Measurements from ENCODE around the gene GSTM4. TPM values are rescaled to one million over a fixed set of nuclear protein-coding genes. Genes with fewer than 3 reads are reported as not detected.

Gene GSTM4
- total RNA-seq, 1 experiment from 2014 or later: 24.6 TPM

- WGBS (ENCODE audit: extremely low coverage, insufficient read length, low lambda C conversion rate): no CpG with 5 or more reads among the region's 23 CpGs
Observed at GRCh38 chr1:109628540-109629321, 27.2 kb upstream of the GSTM4 start.

More at GRCh38 chr1:109628540-109629321, 27.2 kb upstream of the GSTM4 start:
- H3T11ph ChIP-seq (ENCODE audit: low read length): no peak overlapping the region
- no peak overlapping the region for H3K4ac ChIP-seq (ENCODE audit: low read depth, low read length)
- no peak overlapping the region for H2AFZ ChIP-seq (ENCODE audit: low read length)
- H2BK15ac ChIP-seq (ENCODE audit: low read depth, low read length): no peak overlapping the region
- no peak for DNase-seq
- no peak overlapping the region for H2BK12ac ChIP-seq (ENCODE audit: insufficient read length, low read depth, low read length)
- peaks cover 4 to 20% of the 10 kb centered on the region in 2 experiments for H3K4me1 Mint-ChIP-seq
- H3K4me3 Mint-ChIP-seq: no peak overlapping the region
- no peak overlapping the region for H3K9ac ChIP-seq (ENCODE audit: extremely low read depth, insufficient read length, low read length)
- H3K36me3 Mint-ChIP-seq (ENCODE audit: insufficient read depth in 1 of 3, low read depth in 3 of 3): peaks cover 27 to 48% (median 43%) of the 10 kb centered on the region in 3 experiments; a peak in 6 of 7 replicates
- no peaks in the 10 kb centered on the region for H3K4me1 ChIP-seq (ENCODE audit: insufficient read depth, low read length)
- no peak overlapping the region for H3K27ac ChIP-seq (ENCODE audit: insufficient read length, low read depth, low read length)
- no peaks in the 10 kb centered on the region for H3K27me3 Mint-ChIP-seq (ENCODE audit: low read depth)
- H3K14ac ChIP-seq (ENCODE audit: insufficient read depth, low read length): no peak overlapping the region
- H3K56ac ChIP-seq (ENCODE audit: insufficient read length, low read depth, low read length): no peak overlapping the region
- H4K5ac ChIP-seq (ENCODE audit: insufficient read length, low read depth, low read length): no peak overlapping the region
- H3K27me3 ChIP-seq (ENCODE audit: insufficient read depth, low read length): no peaks in the 10 kb centered on the region
- H4K8ac ChIP-seq (replicated peaks; ENCODE audit: insufficient read length, low read depth, low read length): no peak overlapping the region
- H3K23ac ChIP-seq (ENCODE audit: insufficient read length, low read depth, low read length): no peak overlapping the region
- H3K79me2 ChIP-seq (ENCODE audit: insufficient read depth, low read length): no peaks in the 10 kb centered on the region; the same call in 1 of the 2 replicates
- H3K79me1 ChIP-seq (ENCODE audit: insufficient read depth, low read depth, low read length, poor library complexity, severe bottlenecking): no peaks in the 10 kb centered on the region
- H2BK120ac ChIP-seq (ENCODE audit: low read depth, low read length, poor library complexity, severe bottlenecking): no peak overlapping the region
- no peak overlapping the region for H2BK20ac ChIP-seq (ENCODE audit: low read depth, low read length, poor library complexity, severe bottlenecking)
- H4K91ac ChIP-seq (ENCODE audit: insufficient read length, low read depth, low read length): no peak overlapping the region
- H3K4me2 ChIP-seq (ENCODE audit: insufficient read depth, insufficient read length, low read length): no peak overlapping the region
- no peak for TF ChIP-seq CTCF (conservative IDR thresholded peaks at IDR 0.05)
- no peaks in the 10 kb centered on the region for H4K20me1 ChIP-seq (ENCODE audit: control insufficient read depth, insufficient read depth, insufficient read length)
- H3K27ac Mint-ChIP-seq: no peak overlapping the region
- H3K23me2 ChIP-seq (ENCODE audit: insufficient read length, low read depth, low read length, poor library complexity, severe bottlenecking): no peaks in the 10 kb centered on the region
- H3K18ac ChIP-seq (ENCODE audit: insufficient read length, low read depth, low read length): no peak overlapping the region
- H3K9me3 ChIP-seq (ENCODE audit: control insufficient read depth, low read depth, low read length): no peaks in the 10 kb centered on the region
- H3K9me3 Mint-ChIP-seq: no peaks in the 10 kb centered on the region
- no peak overlapping the region for H2AK5ac ChIP-seq (ENCODE audit: insufficient read length, low read length)
- H2BK5ac ChIP-seq (ENCODE audit: insufficient read length, low read length): no peak overlapping the region

Measured in H9 (cell line).